ENCODE results near the gene ECI1.
"Not testable (repeated sequence)": the region's sequence is repeated elsewhere in the genome, so short reads cannot be mapped to it uniquely, and the experiment has no call there.

The ECI1 gene

DNA sequence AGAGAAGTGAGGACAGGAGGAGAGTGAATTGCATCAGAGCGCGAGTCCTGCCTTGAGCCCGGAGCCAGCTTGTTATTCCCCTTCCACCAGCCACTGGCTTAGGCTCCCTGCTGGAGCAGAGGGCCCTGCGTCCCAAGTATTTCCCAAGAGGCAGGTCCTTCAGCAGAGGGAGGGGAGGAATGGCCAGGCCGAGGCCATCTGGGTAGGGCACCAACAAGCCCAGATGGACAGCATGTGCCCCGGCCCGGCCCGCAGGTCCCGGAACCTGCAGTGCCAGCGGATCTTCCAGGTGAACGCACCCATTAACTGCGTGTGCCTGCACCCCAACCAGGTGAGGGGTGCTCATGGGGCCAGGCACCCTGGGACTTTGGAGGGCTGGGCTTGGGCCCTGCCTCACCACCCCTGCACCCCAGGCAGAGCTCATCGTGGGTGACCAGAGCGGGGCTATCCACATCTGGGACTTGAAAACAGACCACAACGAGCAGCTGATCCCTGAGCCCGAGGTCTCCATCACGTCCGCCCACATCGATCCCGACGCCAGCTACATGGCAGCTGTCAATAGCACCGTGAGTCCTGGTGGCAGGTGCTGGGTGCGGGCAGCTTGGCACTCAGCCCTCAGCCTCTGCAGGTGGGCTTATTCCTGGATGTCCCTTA is 44.5 kb downstream of the ECI1 start:
- in situ Hi-C loops (cut with HindIII; ENCODE audit: low sequenced_read_pairs) = no loop called here
- no peak overlapping the region for H3K4me3 ChIP-seq (ENCODE audit: low read depth, low read length)
- DNase-seq (ENCODE audit: low read depth, low spot score) = no peak
- no peak for TF ChIP-seq CTCF (IDR thresholded peaks at IDR 0.05; ENCODE audit: low read depth, low read length)

DNA sequence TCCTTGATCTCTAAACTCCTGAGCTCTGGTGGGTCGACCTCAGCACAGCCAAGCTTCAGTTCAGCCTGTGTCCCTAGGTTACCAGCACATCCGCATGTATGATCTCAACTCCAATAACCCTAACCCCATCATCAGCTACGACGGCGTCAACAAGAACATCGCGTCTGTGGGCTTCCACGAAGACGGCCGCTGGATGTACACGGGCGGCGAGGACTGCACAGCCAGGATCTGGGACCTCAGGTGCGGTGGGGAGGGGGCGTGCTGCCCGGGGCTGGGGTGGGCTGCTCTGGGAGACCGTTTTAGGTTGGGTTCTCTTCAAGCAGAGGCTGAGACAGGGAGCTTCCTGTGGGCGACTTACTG is 45.0 kb downstream of the ECI1 start:
- in situ Hi-C loops (cut with HindIII; ENCODE audit: low sequenced_read_pairs) = no loop called here
- DNase-seq (ENCODE audit: low read depth, low spot score) = no peak
- peak overlapping the region; percentile 80 for H3K4me3 ChIP-seq (ENCODE audit: low read depth, low read length)
- no peak for TF ChIP-seq CTCF (IDR thresholded peaks at IDR 0.05; ENCODE audit: low read depth, low read length)

DNA sequence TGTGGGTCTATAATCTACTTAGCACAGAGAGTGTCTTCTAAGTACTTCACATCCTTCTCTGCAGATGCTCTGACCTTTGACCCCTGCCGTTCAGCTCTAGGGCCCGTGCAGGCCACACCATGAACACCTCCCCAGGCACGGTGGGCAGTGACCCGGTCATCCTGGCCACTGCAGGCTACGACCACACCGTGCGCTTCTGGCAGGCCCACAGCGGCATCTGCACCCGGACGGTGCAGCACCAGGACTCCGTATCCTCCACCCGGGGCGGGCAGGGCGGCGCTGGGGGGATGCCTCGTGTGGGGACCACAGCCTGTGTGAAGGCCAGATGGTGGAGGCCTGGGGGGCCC is 45.4 kb downstream of the ECI1 start:
- TF ChIP-seq CTCF (IDR thresholded peaks at IDR 0.05; ENCODE audit: low read depth, low read length) = no peak
- in situ Hi-C loops (cut with HindIII; ENCODE audit: low sequenced_read_pairs) = no loop called here
- peak overlapping the region; percentile 80 for H3K4me3 ChIP-seq (ENCODE audit: low read depth, low read length)
- DNase-seq (ENCODE audit: low read depth, low spot score) = no peak

GRCh38 chr16:2205104-2205966 is 46.1 kb downstream of the ECI1 start, which contains the start of gene MLST8:
TSS of gene MLST8 (plus strand) at chr16:2205454. CDS start at chr16:2206086, 632 bp downstream.
- peak within 1 kb of the TSS; percentile 80 for H3K4me3 ChIP-seq (ENCODE audit: low read depth, low read length)
- peak; percentile 89 for DNase-seq (ENCODE audit: low read depth, low spot score)
- no peak for TF ChIP-seq CTCF (IDR thresholded peaks at IDR 0.05; ENCODE audit: low read depth, low read length)
- in situ Hi-C loops (cut with HindIII; ENCODE audit: low sequenced_read_pairs) = no loop called here

GRCh38 chr16:2204416-2205103 is 46.8 kb downstream of the ECI1 start:
- peak overlapping the region; percentile 80 for H3K4me3 ChIP-seq (ENCODE audit: low read depth, low read length)
- no peak for DNase-seq (ENCODE audit: low read depth, low spot score)
- in situ Hi-C loops (cut with HindIII; ENCODE audit: low sequenced_read_pairs) = no loop called here
- TF ChIP-seq CTCF (IDR thresholded peaks at IDR 0.05; ENCODE audit: low read depth, low read length) = no peak

DNA sequence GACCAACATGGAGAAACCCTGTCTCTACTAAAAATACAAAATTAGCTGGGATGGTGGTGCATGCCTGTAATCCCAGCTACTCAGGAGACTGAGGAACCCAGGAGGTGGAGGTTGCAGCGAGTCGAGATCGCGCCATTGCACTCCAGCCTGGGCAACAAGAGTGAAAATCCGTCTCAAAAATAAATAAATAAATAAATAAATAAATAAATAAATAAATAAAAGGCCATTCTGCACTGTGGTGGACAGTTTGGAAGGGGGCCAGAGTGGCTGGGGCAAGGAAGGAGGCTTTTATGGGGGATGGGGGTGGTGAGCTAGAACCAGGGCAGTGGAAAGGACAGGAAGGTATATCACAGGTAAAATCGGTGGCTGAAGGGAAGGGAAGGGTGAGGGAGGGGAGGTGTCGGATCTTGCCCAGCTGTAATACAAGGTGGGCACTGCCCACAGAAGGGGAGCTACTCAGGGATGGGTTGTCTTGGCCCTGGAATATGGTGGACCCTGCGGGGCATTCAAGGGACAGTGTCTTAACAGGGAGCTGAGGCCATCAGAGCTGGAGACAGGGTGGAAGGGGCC is 48.2 kb downstream of the ECI1 start:
- in situ Hi-C loops (cut with HindIII; ENCODE audit: low sequenced_read_pairs); DNase-seq (ENCODE audit: low read depth, low spot score); H3K4me3 ChIP-seq (ENCODE audit: low read depth, low read length): not testable (repeated sequence)

Data from astrocyte of the spinal cord (primary cell).